GM12878 (cell line): Measurements from ENCODE around the gene NACC1. TPM values are rescaled to one million over a fixed set of nuclear protein-coding genes. Genes with fewer than 3 reads are reported as not detected.

Experiments used
- ATAC-seq: fragments of 200-7000 bp; cut with Tn5 transposase; 3 replicates; pipeline ENCODE4 v1.9.1; 2020; ENCODE audit warnings: mild to moderate bottlenecking, moderate library complexity
- BruUV-seq: library from RNA; stranded (reverse); fragments of 400-500 nt; replicated peaks from 2 replicates; lab custom pipeline; 2021; lab: Mats Ljungman, UMichigan
- CTCF ChIA-PET: fragments of 300-600 bp; sonication (Branson Sonifier 250); formaldehyde crosslinking; extraction: SDS; loops from one replicate; lab custom pipeline; 2021; ENCODE audit warnings: inconsistent platforms; lab: Yijun Ruan, JAX
- POLR2A ChIA-PET: fragments of 350-600 bp; formaldehyde crosslinking; extraction: SDS; loops from one replicate; lab custom pipeline; 2021; ENCODE audit warnings: inconsistent platforms; lab: Charles Lee
- RAD21 ChIA-PET: fragments of 300-600 bp; sonication (Branson Sonifier 250); formaldehyde crosslinking; loops from one replicate; lab custom pipeline; 2023; ENCODE audit warnings: antibody characterized with exemption; ENCODE audit not compliant: unreplicated experiment; lab: Charles Lee
- SMC1A ChIA-PET: fragments of 300-600 bp; sonication (Branson Sonifier 250); formaldehyde crosslinking; loops from one replicate; lab custom pipeline; 2023; ENCODE audit not compliant: unreplicated experiment, uncharacterized antibody; lab: Charles Lee
- DNase-seq: peaks from one replicate; pipeline ENCODE4 v3.0.0-alpha.2; 2011; ENCODE audit warnings: low read depth, low spot score
- FAIRE-seq: peaks from 3 replicates; lab custom pipeline; 2011; peaks lifted over from hg19 to GRCh38; lab: Jason Lieb, UNC
- H2AFZ ChIP-seq: 2 replicates; pipeline ENCODE4 v1.6.0; 2011; ENCODE audit warnings: low read depth, low read length, control low read depth; ENCODE audit not compliant: control insufficient read depth
- H3K27ac ChIP-seq: 2 replicates; pipeline ENCODE4 v1.5.1; 2011; ENCODE audit warnings: control low read depth; ENCODE audit not compliant: control insufficient read depth, insufficient read depth
- H3K27me3 ChIP-seq, 2 experiments: replicated peaks in 1 of 2; 2 replicates each; pipeline versions ENCODE4 v1.6.0 to v1.6.1; 2011; ENCODE audit warnings: low read length in 1 of 2; ENCODE audit not compliant: control insufficient read depth in 2 of 2, insufficient read depth in 2 of 2
- H3K36me3 ChIP-seq, 2 experiments: 2 replicates each; pipeline ENCODE4 v1.5.1; 2011; ENCODE audit warnings: low read length in 1 of 2; ENCODE audit not compliant: control insufficient read depth in 2 of 2, insufficient read depth in 2 of 2
- H3K4me1 ChIP-seq: 2 replicates; pipeline ENCODE4 v1.6.1; 2011; ENCODE audit warnings: mild to moderate bottlenecking, low read length, moderate library complexity, mixed read lengths; ENCODE audit not compliant: control insufficient read depth, insufficient read depth
- H3K4me2 ChIP-seq: 2 replicates; pipeline ENCODE4 v1.6.0; 2011; ENCODE audit warnings: control low read depth; ENCODE audit not compliant: control insufficient read depth, insufficient read depth
- H3K4me3 ChIP-seq: fragments of 200-600 bp; sonication (generic); 2 replicates; pipeline ENCODE4 v1.5.1; 2016
- H3K79me2 ChIP-seq: 2 replicates; pipeline ENCODE4 v1.6.0; 2011; ENCODE audit warnings: low read length; ENCODE audit not compliant: control insufficient read depth, insufficient read depth
- H3K9ac ChIP-seq: 2 replicates; pipeline ENCODE4 v1.8.0; 2011; ENCODE audit warnings: low read length, control low read depth, mixed read lengths; ENCODE audit not compliant: control insufficient read depth, insufficient read depth
- H3K9me3 ChIP-seq: replicated peaks from 3 replicates; pipeline ENCODE4 v1.5.1; 2011; ENCODE audit warnings: mild to moderate bottlenecking, low read length; ENCODE audit not compliant: control insufficient read depth, insufficient read depth
- H4K20me1 ChIP-seq: 2 replicates; pipeline ENCODE4 v1.6.0; 2011; ENCODE audit not compliant: control insufficient read depth, insufficient read depth
- BCL3 ChIP-seq: IDR thresholded peaks from 2 replicates; pipeline ENCODE4 v1.6.1; 2011; ENCODE audit warnings: borderline replicate concordance, low read depth, mild to moderate bottlenecking, moderate library complexity, low read length; ENCODE audit not compliant: insufficient read depth, poor library complexity, severe bottlenecking
- CBFB ChIP-seq: IDR thresholded peaks from 2 replicates; pipeline ENCODE4 v1.6.1; 2016; ENCODE audit warnings: antibody characterized with exemption, low read depth
- ESRRA ChIP-seq: IDR thresholded peaks from 2 replicates; pipeline ENCODE4 v1.6.1; 2012; ENCODE audit warnings: mild to moderate bottlenecking, low read length, improper control_type of control experiment
- FOS ChIP-seq: IDR thresholded peaks from 3 replicates; pipeline ENCODE4 v1.6.1; 2011; ENCODE audit warnings: borderline replicate concordance; ENCODE audit not compliant: insufficient read length; ENCODE audit errors: extremely low read depth
- HSF1 ChIP-seq: fragments of 150-350 bp; IDR thresholded peaks from 2 replicates; pipeline ENCODE4 v1.6.1; 2014; ENCODE audit warnings: mild to moderate bottlenecking, low read depth, low read length
- KDM1A ChIP-seq: fragments of 200-600 bp; sonication (generic); IDR thresholded peaks from 2 replicates; pipeline ENCODE4 v1.6.1; 2016; ENCODE audit warnings: borderline replicate concordance
- MLLT1 ChIP-seq: fragments of 450-650 bp; IDR thresholded peaks from 2 replicates; pipeline ENCODE4 v1.6.1; 2016; ENCODE audit warnings: mild to moderate bottlenecking
- NFXL1 ChIP-seq: fragments of 450-650 bp; IDR thresholded peaks from 2 replicates; pipeline ENCODE4 v1.6.1; 2017; ENCODE audit warnings: antibody characterized with exemption, mild to moderate bottlenecking, borderline replicate concordance
- RAD21 ChIP-seq: IDR thresholded peaks from 2 replicates; pipeline ENCODE4 v1.6.1; 2011; ENCODE audit warnings: mild to moderate bottlenecking, low read depth, low read length, moderate library complexity; ENCODE audit not compliant: insufficient read depth
- SUZ12 ChIP-seq: fragments of 200-600 bp; sonication (generic); IDR thresholded peaks from one replicate; pipeline ENCODE4 v1.6.1; 2018; ENCODE audit warnings: antibody characterized with exemption, mild to moderate bottlenecking; ENCODE audit not compliant: unreplicated experiment
- ZBTB4 ChIP-seq: fragments of 450-650 bp; formaldehyde crosslinking; IDR thresholded peaks from 2 replicates; pipeline ENCODE4 v1.4.0; 2022; ENCODE audit warnings: mild to moderate bottlenecking, moderate library complexity
- ZNF217 ChIP-seq: fragments of 450-650 bp; IDR thresholded peaks from 2 replicates; pipeline ENCODE4 v1.6.1; 2017; ENCODE audit warnings: antibody characterized with exemption, mild to moderate bottlenecking
- WGBS: methylation state at CpG from one replicate; pipeline ENCODE4 v1.1.6; 2016; ENCODE audit warnings: low lambda C conversion rate; ENCODE audit not compliant: insufficient replicate concordance, insufficient coverage; ENCODE audit errors: missing lambda C conversion rate; 5-methylcytosine and 5-hydroxymethylcytosine counted together
- in situ Hi-C: fragments of 300-500 bp; cut with MboI; formaldehyde crosslinking; loops from 9 replicates; pipeline ENCODE4 v1.14.3; 2018; ENCODE audit warnings: mixed read lengths
- intact Hi-C: fragments of 100-400 bp; cut with micrococcal nuclease; formaldehyde crosslinking; loops from one replicate; pipeline ENCODE4 v1.14.2; 2022; ENCODE audit not compliant: unreplicated experiment
- polyA plus RNA-seq, 11 experiments: library from polyadenylated mRNA; depleted of rRNA in 4 of 11; unstranded in 6 of 11; stranded (reverse) in 5 of 11; fragments of >200 nt; fragmentation: Nextera tagmentation in 4 of 11; fragmentation: Illumina TruSeq in 1 of 11; extraction: Ambion mirVana in 4 of 11; extraction: Trizol in 1 of 11; gene quantifications; 1 replicate in 1 of 11; 2 replicates in 10 of 11; pipeline versions ENCODE4 v1.2.1 to v1.2.3, GENCODE V29; 2011 to 2016; ENCODE audit warnings: inconsistent platforms in 2 of 11, missing spikeins in 2 of 11, low read depth in 1 of 11
- total RNA-seq, 4 experiments: library from RNA; depleted of rRNA in 3 of 4; stranded (reverse); fragments of >200 nt in 3 of 4; fragmentation: Illumina TruSeq in 1 of 4; extraction: Trizol in 1 of 4; gene quantifications; 2 replicates each; pipeline versions ENCODE4 v1.2.1 to v1.2.3, GENCODE V29; 2013 to 2021

Gene NACC1
- total and polyA plus RNA-seq, 10 of the 15 experiments (the other 5 are each of a cell fraction or from before 2014, with no cell fraction given), result 0.18 to 120 (median 19.2) TPM

GRCh38 chr19:13139633-13140311 lies 21.7 kb downstream of the NACC1 start:
- intact Hi-C loops, result no loop called here
- FAIRE-seq (no peak), ATAC-seq (no peak), DNase-seq (no peak)
- no peaks in the 10 kb centered on the region for H3K27me3 ChIP-seq
- no peaks in the 10 kb centered on the region for H3K9me3 ChIP-seq
- H3K4me3 ChIP-seq, result no peak overlapping the region
- no peaks in the 10 kb centered on the region for H3K79me2 ChIP-seq
- ChIA-PET SMC1A (no interaction called here), CTCF (no interaction called here), RAD21 (no interaction called here), POLR2A (no interaction called here)
- no peak overlapping the region for H2AFZ ChIP-seq
- no TSS peak for BruUV-seq
- no peak overlapping the region for H3K9ac ChIP-seq
- H3K4me2 ChIP-seq, result no peak overlapping the region
- 74% methylated on average over 9 of the region's 11 CpGs for WGBS
- in situ Hi-C loops, result no loop called here
- H3K27ac ChIP-seq, result no peak overlapping the region
- H3K36me3 ChIP-seq, result peaks cover 11 to 31% of the 10 kb centered on the region in 2 experiments
- no peaks in the 10 kb centered on the region for H3K4me1 ChIP-seq
- no peaks in the 10 kb centered on the region for H4K20me1 ChIP-seq
- TF ChIP-seq ESRRA (no peak), SUZ12 (no peak), CBFB (no peak), MLLT1 (no peak), HSF1 (no peak), RAD21 (no peak), ZBTB4 (no peak), BCL3 (no peak), NFXL1 (no peak), FOS (no peak), ZNF217 (no peak), KDM1A (no peak)
